ENCODE measurements around the gene HPSE2.
"Not testable (repeated sequence)": the region's sequence is repeated elsewhere in the genome, so short reads cannot be mapped to it uniquely, and the experiment has no call there.

GRCh38 chr10:98502535-98502934, 733.1 kb downstream of the HPSE2 start:
- TF ChIP-seq TAF1, POLR2A, POLR2AphosphoS5, SPI1, POU2F2 (IDR thresholded peaks at IDR 0.05; ENCODE audit: low read depth, low read length): not testable (repeated sequence)

All from GM12891 (cell line).